Gastroesophageal sphincter (tissue), 4 donors: Measurements from ENCODE around the gene DPP6. TPM values are rescaled to one million over a fixed set of nuclear protein-coding genes. Genes with fewer than 3 reads are reported as not detected.
A peak's percentile ranks its signal among the peaks of the same experiment; 100 is the strongest.

Source experiments
- ATAC-seq: fragments of 150-250 bp; one replicate; pipeline ENCODE4 v1.9.1; 2016; ENCODE audit warnings: mild to moderate bottlenecking, moderate library complexity
- H3K27ac ChIP-seq, 4 donors: fragments of 200-600 bp; sonication (generic) in 3 of 4; 1 replicate in 3 of 4; 2 replicates in 1 of 4; pipeline ENCODE4 v1.5.1; 2016 to 2019
- H3K27me3 ChIP-seq: fragments of 200-600 bp; sonication (generic); one replicate; pipeline ENCODE4 v1.5.1; 2019
- H3K36me3 ChIP-seq, 2 donors: fragments of 200-600 bp; sonication (generic); one replicate each; pipeline ENCODE4 v1.5.1; 2019; ENCODE audit warnings: control low read depth in 1 of 2
- H3K4me1 ChIP-seq, 3 donors: fragments of 200-600 bp; sonication (generic); 1 replicate in 2 of 3; 2 replicates in 1 of 3; pipeline ENCODE4 v1.5.1; 2016 to 2019; ENCODE audit warnings: control low read depth in 2 of 3
- H3K4me3 ChIP-seq, 2 donors: fragments of 200-600 bp; sonication (generic); one replicate each; pipeline ENCODE4 v1.5.1; 2019; ENCODE audit warnings: mild to moderate bottlenecking in 1 of 2, moderate library complexity in 1 of 2
- H3K9me3 ChIP-seq, 3 donors: fragments of 200-600 bp; sonication (generic); one replicate each; pipeline ENCODE4 v1.5.1; 2017 to 2019; ENCODE audit warnings: control low read depth in 2 of 3
- EP300 ChIP-seq: sonication (generic); formaldehyde crosslinking; IDR thresholded peaks from one replicate; pipeline ENCODE4 v1.6.1; 2017; ENCODE audit warnings: antibody characterized with exemption, mild to moderate bottlenecking
- POLR2A ChIP-seq, 2 donors: fragments of 450-650 bp; IDR thresholded peaks; one replicate each; pipeline ENCODE4 v1.6.1; 2017; ENCODE audit warnings: antibody characterized with exemption in 2 of 2, mild to moderate bottlenecking in 2 of 2, moderate library complexity in 1 of 2
- POLR2AphosphoS5 ChIP-seq: sonication (generic); formaldehyde crosslinking; IDR thresholded peaks from one replicate; pipeline ENCODE4 v1.6.1; 2017; ENCODE audit warnings: antibody characterized with exemption
- WGBS, 2 donors: methylation state at CpG; one replicate each; pipeline ENCODE4 v1.1.5; 2018; ENCODE audit warnings: low coverage in 1 of 2; 5-methylcytosine and 5-hydroxymethylcytosine counted together
- total RNA-seq, 4 donors: library from RNA; depleted of rRNA; stranded (reverse); fragments of >200 nt; gene quantifications; one replicate each; pipeline ENCODE4 v1.1.0, GENCODE V29; 2016
- TF ChIP-seq, protein P1 (sequence below), 4 experiments: fragments of 200-600 bp in 2 of 4; fragments of 450-650 bp in 2 of 4; sonication (generic) in 1 of 4; IDR thresholded peaks; one replicate each; pipeline ENCODE4 v1.5.1; 2017 to 2019; ENCODE audit warnings: antibody characterized with exemption in 4 of 4, mild to moderate bottlenecking in 2 of 4, moderate library complexity in 2 of 4

DPP6 gene
- total RNA-seq, 4 donors from 2014 or later, result 14.3 to 40.0 (median 23.1) TPM

DNA sequence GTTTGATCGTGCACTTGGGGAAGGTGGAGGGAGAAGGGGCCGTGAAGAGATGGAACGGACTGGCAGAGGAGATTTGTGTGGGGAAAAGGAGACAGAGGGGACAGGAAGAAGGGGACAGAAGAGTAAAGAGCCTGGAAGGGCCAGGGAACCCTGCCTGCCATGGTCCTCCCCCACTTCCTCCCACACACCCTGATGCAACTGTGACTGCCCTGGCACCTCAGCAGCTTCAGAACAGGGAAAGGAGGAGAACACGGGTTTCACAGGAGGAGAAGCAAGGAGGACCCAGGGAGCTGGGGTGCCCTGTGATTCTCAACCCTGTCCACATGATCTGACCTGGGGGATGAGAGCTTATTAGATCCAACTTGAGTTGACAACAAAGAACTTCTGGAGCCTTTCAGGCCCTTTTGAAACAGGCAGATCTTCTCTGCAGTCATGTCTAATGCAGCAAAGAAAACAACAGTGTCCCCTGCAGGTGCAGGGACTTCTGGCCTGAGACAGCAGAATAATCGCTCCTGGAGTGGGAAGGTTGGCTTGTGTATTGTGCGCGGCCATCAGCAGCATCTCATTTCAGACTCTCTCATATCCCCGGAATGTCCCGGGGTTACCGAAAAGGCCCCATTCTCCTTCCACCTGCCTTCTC lies 529.2 kb downstream of the DPP6 start:
- H3K27ac ChIP-seq, result no peak overlapping the region
- no peaks in the 10 kb centered on the region for H3K9me3 ChIP-seq
- peaks cover 0 to 6% (median 0%) of the 10 kb centered on the region in 3 donors for H3K4me1 ChIP-seq
- WGBS, 2 donors, result 84 to 89% methylated on average over 4 to 9 of the region's 10 CpGs
- no peaks in the 10 kb centered on the region for H3K27me3 ChIP-seq
- TF ChIP-seq POLR2A (IDR thresholded peaks at IDR 0.05) (no peak), EP300 (no peak), POLR2AphosphoS5 (no peak)
- TF ChIP-seq, protein P1, sequence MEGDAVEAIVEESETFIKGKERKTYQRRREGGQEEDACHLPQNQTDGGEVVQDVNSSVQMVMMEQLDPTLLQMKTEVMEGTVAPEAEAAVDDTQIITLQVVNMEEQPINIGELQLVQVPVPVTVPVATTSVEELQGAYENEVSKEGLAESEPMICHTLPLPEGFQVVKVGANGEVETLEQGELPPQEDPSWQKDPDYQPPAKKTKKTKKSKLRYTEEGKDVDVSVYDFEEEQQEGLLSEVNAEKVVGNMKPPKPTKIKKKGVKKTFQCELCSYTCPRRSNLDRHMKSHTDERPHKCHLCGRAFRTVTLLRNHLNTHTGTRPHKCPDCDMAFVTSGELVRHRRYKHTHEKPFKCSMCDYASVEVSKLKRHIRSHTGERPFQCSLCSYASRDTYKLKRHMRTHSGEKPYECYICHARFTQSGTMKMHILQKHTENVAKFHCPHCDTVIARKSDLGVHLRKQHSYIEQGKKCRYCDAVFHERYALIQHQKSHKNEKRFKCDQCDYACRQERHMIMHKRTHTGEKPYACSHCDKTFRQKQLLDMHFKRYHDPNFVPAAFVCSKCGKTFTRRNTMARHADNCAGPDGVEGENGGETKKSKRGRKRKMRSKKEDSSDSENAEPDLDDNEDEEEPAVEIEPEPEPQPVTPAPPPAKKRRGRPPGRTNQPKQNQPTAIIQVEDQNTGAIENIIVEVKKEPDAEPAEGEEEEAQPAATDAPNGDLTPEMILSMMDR (IDR thresholded peaks at IDR 0.05), result no peak
- ATAC-seq, result no peak
- no peak overlapping the region for H3K4me3 ChIP-seq
- no peaks in the 10 kb centered on the region for H3K36me3 ChIP-seq

DNA sequence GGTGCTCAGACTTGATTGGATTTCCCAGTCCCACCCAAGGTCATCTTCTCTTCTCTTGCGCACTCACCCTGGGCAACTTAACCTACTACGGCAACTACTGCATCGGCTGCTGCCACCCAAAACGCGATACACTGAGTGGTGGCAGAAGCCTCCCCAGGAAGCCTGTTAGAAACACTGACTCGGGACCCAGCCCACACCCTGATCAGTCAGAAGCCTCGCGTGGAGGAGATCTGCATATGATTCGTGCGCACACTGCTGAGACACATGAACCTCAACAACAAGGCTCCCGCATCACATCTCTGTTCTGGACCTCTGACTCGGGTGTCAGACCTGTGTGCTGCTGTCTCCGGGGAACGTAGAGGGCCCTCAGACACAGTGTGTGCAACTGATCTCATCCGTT lies 531.3 kb downstream of the DPP6 start:
- no peak overlapping the region for H3K4me3 ChIP-seq
- TF ChIP-seq EP300 (no peak), POLR2AphosphoS5 (no peak), POLR2A (IDR thresholded peaks at IDR 0.05) (no peak)
- TF ChIP-seq, protein P1 (IDR thresholded peaks at IDR 0.05), result no peak
- H3K27me3 ChIP-seq, result no peaks in the 10 kb centered on the region
- no peaks in the 10 kb centered on the region for H3K9me3 ChIP-seq
- H3K4me1 ChIP-seq, result peaks cover 0 to 6% (median 0%) of the 10 kb centered on the region in 3 donors
- 82 to 94% methylated on average over 7 to 11 of the region's 15 CpGs for WGBS, 2 donors
- H3K27ac ChIP-seq, result no peak overlapping the region
- ATAC-seq, result no peak
- no peaks in the 10 kb centered on the region for H3K36me3 ChIP-seq

DNA sequence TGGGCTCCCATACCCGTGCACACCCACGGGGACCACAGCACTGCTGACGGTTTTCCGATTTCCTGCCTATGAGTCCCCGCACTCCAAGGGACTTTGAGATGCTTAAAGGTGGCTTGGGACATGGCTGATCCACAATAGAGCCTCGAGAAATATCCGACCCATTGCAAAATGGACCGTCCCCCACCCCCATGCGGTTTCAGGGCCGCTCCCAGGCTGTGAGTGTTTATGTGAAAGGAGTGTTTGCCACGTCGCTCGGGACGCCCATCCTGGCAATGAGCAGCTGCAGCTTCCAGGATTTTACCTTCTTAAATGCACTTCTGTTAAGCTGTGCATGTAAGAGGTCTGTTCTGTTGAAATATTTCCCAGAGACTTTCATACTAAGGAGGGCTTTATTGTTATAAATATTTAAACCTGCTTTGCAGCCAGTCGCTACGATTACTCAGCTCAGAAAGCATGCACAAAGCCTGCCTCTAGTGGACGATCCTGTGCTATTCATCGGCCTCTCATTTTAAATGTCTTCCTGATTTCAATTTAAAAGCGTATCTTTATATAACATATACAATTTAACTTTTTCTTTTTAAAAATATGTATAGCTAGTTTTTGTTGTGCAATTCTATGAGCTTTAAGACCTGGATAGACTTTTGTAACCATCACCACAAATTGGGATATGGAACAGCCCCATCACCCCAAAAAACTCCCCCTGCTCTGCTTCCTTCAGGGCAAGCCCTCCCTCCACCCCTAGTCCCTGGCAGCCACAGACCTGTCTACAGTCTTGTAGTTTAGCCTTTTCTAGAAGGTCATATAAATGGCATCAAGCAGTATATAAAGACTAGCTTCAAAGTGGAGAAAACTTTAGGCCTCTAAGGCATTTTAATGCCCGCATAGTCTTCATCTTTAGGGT lies 532.4 kb downstream of the DPP6 start:
- WGBS, 2 donors, result 25 to 28% methylated on average over 6 to 17 of the region's 20 CpGs
- no peak for ATAC-seq
- Histone ChIP-seq H3K27me3 (no peaks in the 10 kb centered on the region), H3K27ac (no peak overlapping the region), H3K4me1 (peaks cover 0 to 6% (median 0%) of the 10 kb centered on the region in 3 donors), H3K4me3 (no peak overlapping the region), H3K36me3 (no peaks in the 10 kb centered on the region), H3K9me3 (no peaks in the 10 kb centered on the region)
- TF ChIP-seq EP300, result no peak
- TF ChIP-seq, protein P1 (IDR thresholded peaks at IDR 0.05), result peak in 3 of 4 experiments; percentile 8 to 55 (median 40)

DNA sequence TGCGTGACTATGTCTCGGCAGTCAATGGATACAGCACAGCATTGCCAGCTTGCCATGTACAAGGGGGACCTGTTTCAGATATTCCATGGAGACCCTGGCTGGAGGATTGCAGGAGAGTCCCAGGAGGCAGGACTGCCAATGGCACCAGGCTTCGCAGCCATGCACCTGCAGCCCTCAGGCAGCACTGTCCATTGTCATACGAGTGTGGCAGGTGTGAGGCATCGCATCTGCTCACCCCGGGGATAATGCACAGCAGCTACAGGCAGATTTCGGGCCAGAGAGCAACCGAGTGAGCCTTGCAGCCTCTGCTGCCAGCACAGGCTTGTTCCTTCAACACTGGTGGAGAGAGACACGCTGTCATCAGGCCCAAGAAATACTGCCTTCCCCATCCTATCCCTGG lies 535.6 kb downstream of the DPP6 start:
- H3K4me3 ChIP-seq, result no peak overlapping the region
- 93% methylated on average over 2 of the region's 9 CpGs; no CpG with 5 or more reads in 1 of the 2 donors for WGBS, 2 donors
- no peak for ATAC-seq
- no peaks in the 10 kb centered on the region for H3K27me3 ChIP-seq
- H3K27ac ChIP-seq, result no peak overlapping the region
- H3K9me3 ChIP-seq, result no peaks in the 10 kb centered on the region
- H3K4me1 ChIP-seq, result peaks cover 0 to 6% (median 0%) of the 10 kb centered on the region in 3 donors
- TF ChIP-seq POLR2AphosphoS5 (no peak), EP300 (no peak), POLR2A (IDR thresholded peaks at IDR 0.05) (no peak)
- TF ChIP-seq, protein P1 (IDR thresholded peaks at IDR 0.05), result no peak
- H3K36me3 ChIP-seq, result no peaks in the 10 kb centered on the region

DNA sequence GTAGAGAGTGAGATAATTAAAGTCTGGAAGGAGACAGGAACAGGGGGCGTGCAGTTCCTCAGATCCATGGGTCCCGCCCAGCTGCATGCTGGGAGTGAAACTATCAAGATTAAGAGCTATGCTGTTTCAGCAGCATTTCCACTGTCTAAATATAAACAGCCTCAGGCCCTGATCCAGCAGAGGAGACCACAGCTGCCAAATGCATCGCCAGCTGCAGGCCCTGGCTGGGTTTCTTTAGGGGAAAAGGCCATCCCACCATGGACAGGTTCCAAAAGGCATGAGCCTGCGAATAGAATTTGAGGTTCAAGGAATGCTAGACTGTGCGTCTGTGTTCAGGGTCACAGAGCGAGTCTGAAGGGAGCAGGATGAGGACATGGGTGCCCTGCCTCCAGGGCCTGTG lies 539.3 kb downstream of the DPP6 start:
- H3K4me3 ChIP-seq, result no peak overlapping the region
- 38 to 57% methylated on average over 4 to 5 of the region's 6 CpGs for WGBS, 2 donors
- no peaks in the 10 kb centered on the region for H3K27me3 ChIP-seq
- no peak for TF ChIP-seq EP300
- TF ChIP-seq POLR2A (IDR thresholded peaks at IDR 0.05), result no peak
- TF ChIP-seq POLR2AphosphoS5, result no peak
- TF ChIP-seq, protein P1 (IDR thresholded peaks at IDR 0.05), result no peak
- H3K27ac ChIP-seq, result no peak overlapping the region
- H3K4me1 ChIP-seq, result no peaks in the 10 kb centered on the region
- no peak for ATAC-seq
- no peaks in the 10 kb centered on the region for H3K36me3 ChIP-seq
- no peaks in the 10 kb centered on the region for H3K9me3 ChIP-seq
